SK-N-SH (cell line): ENCODE results near the gene BLOC1S1. TPM values are rescaled to one million over a fixed set of nuclear protein-coding genes. Genes with fewer than 3 reads are reported as not detected.

ENCODE experiments used
- CTCF ChIA-PET: fragments of 300-600, 350-600 bp; formaldehyde crosslinking; extraction: SDS; loops from one replicate; lab custom pipeline; 2021; lab: Yijun Ruan, JAX
- POLR2A ChIA-PET: fragments of 350-600 bp; sonication (Branson Sonifier 250); formaldehyde crosslinking; extraction: SDS; loops from one replicate; lab custom pipeline; 2020; ENCODE audit warnings: antibody characterized with exemption, inconsistent platforms; lab: Yijun Ruan, JAX
- DNase-seq: peaks from one replicate; pipeline ENCODE4 v3.0.0; 2012
- H2AFZ ChIP-seq: fragments of 200-600 bp; sonication (generic); 2 replicates; pipeline ENCODE4 v1.8.1; 2016; ENCODE audit warnings: antibody characterized with exemption, mild to moderate bottlenecking, low read depth
- H3F3A ChIP-seq: fragments of 200-600 bp; sonication (generic); replicated peaks from 2 replicates; pipeline ENCODE3; 2016; ENCODE audit warnings: antibody characterized with exemption, mild to moderate bottlenecking; ENCODE audit not compliant: insufficient read depth
- H3K27ac ChIP-seq, 2 experiments: fragments of 200-500 bp in 1 of 2; fragments of 200-600 bp in 1 of 2; sonication (Bioruptor generic) in 1 of 2; sonication (generic), shearing (Covaris generic) in 1 of 2; 2 replicates each; pipeline versions ENCODE4 v1.5.1 to v1.6.1; 2014 to 2016; ENCODE audit warnings: low read depth in 2 of 2, inconsistent platforms in 1 of 2, low read length in 1 of 2, mild to moderate bottlenecking in 1 of 2, mixed read lengths in 1 of 2
- H3K27me3 ChIP-seq: fragments of 200-600 bp; sonication (generic), shearing (Covaris generic); 2 replicates; pipeline ENCODE4 v1.6.1; 2016; ENCODE audit warnings: mixed run types; ENCODE audit not compliant: insufficient read depth
- H3K36me3 ChIP-seq, 2 experiments: fragments of 200-500 bp in 1 of 2; fragments of 200-600 bp in 1 of 2; sonication (Bioruptor generic) in 1 of 2; sonication (generic) in 1 of 2; replicated peaks in 1 of 2; 2 replicates each; pipeline versions ENCODE3 to v1.5.1; 2014 to 2016; ENCODE audit warnings: low read length in 1 of 2, mild to moderate bottlenecking in 1 of 2; ENCODE audit not compliant: insufficient read depth in 2 of 2, control insufficient read depth in 1 of 2
- H3K4me1 ChIP-seq, 2 experiments: fragments of 200-500 bp in 1 of 2; fragments of 200-600 bp in 1 of 2; sonication (Bioruptor generic) in 1 of 2; sonication (generic), shearing (Covaris generic) in 1 of 2; 2 replicates each; pipeline versions ENCODE4 v1.5.1 to v1.6.1; 2014 to 2016; ENCODE audit warnings: low read depth in 1 of 2, low read length in 1 of 2, mixed run types in 1 of 2; ENCODE audit not compliant: insufficient read depth in 2 of 2, control insufficient read depth in 1 of 2
- H3K4me2 ChIP-seq: fragments of 200-600 bp; sonication (generic), shearing (Covaris generic); 2 replicates; pipeline ENCODE4 v1.6.1; 2017; ENCODE audit warnings: mixed run types
- H3K4me3 ChIP-seq, 2 experiments: fragments of 200-500 bp in 1 of 2; fragments of 200-600 bp in 1 of 2; sonication (Bioruptor generic) in 1 of 2; sonication (generic), shearing (Covaris generic) in 1 of 2; 2 replicates each; pipeline versions ENCODE4 v1.5.1 to v1.8.1; 2014 to 2016; ENCODE audit warnings: low read depth in 2 of 2, inconsistent platforms in 1 of 2, low read length in 1 of 2, mild to moderate bottlenecking in 1 of 2, mixed read lengths in 1 of 2, moderate library complexity in 1 of 2
- H3K79me2 ChIP-seq: fragments of 200-600 bp; sonication (generic); 2 replicates; pipeline ENCODE4 v1.8.1; 2017; ENCODE audit warnings: mild to moderate bottlenecking; ENCODE audit not compliant: insufficient read depth
- H3K9ac ChIP-seq: fragments of 200-600 bp; sonication (generic); 2 replicates; pipeline ENCODE4 v1.6.1; 2017; ENCODE audit warnings: mixed run types
- H3K9me2 ChIP-seq: fragments of 200-600 bp; sonication (generic); 2 replicates; pipeline ENCODE4 v1.6.1; 2017; ENCODE audit warnings: mixed run types
- H3K9me3 ChIP-seq: fragments of 200-600 bp; sonication (generic); 2 replicates; pipeline ENCODE4 v1.6.1; 2017; ENCODE audit warnings: mixed run types, mild to moderate bottlenecking, moderate library complexity
- H4K20me1 ChIP-seq: fragments of 200-600 bp; sonication (generic); 2 replicates; pipeline ENCODE4 v1.6.1; 2017; ENCODE audit warnings: mild to moderate bottlenecking, mixed run types; ENCODE audit not compliant: insufficient read depth
- CTCF ChIP-seq: fragments of 200-600 bp; sonication (generic); IDR thresholded peaks from 2 replicates; pipeline ENCODE4 v1.6.1; 2017; ENCODE audit warnings: antibody characterized with exemption, mild to moderate bottlenecking, moderate library complexity
- ELF1 ChIP-seq: IDR thresholded peaks from 2 replicates; pipeline ENCODE4 v1.4.0; 2012
- EZH2phosphoT487 ChIP-seq: fragments of 200-600 bp; sonication (generic); IDR thresholded peaks from 2 replicates; pipeline ENCODE4 v1.6.1; 2017; ENCODE audit warnings: low read depth, mixed run types, mild to moderate bottlenecking, antibody characterized with exemption, moderate library complexity, borderline replicate concordance
- FOXM1 ChIP-seq: IDR thresholded peaks from 2 replicates; pipeline ENCODE4 v1.4.0; 2012; ENCODE audit warnings: low read depth, mild to moderate bottlenecking
- GATA2 ChIP-seq: sonication (generic); formaldehyde crosslinking; IDR thresholded peaks from 2 replicates; pipeline ENCODE4 v1.5.0; 2020; ENCODE audit warnings: mild to moderate bottlenecking, missing genetic modification reagents
- JUND ChIP-seq: IDR thresholded peaks from 2 replicates; pipeline ENCODE4 v1.4.0; 2012
- MEF2A ChIP-seq: IDR thresholded peaks from 2 replicates; pipeline ENCODE4 v1.4.0; 2012; ENCODE audit warnings: low read depth, borderline replicate concordance
- MXI1 ChIP-seq: IDR thresholded peaks from 2 replicates; pipeline ENCODE4 v1.6.1; 2012; ENCODE audit warnings: mild to moderate bottlenecking, low read depth, low read length, improper control_type of control experiment
- POLR2AphosphoS5 ChIP-seq: IDR thresholded peaks from 2 replicates; pipeline ENCODE4 v1.6.1; 2012; ENCODE audit warnings: low read depth, low read length
- RCOR1 ChIP-seq: fragments of 150-350 bp; IDR thresholded peaks from 2 replicates; pipeline ENCODE4 v1.6.1; 2017; ENCODE audit warnings: antibody characterized with exemption, low read length
- REST ChIP-seq: IDR thresholded peaks from 2 replicates; pipeline ENCODE4 v1.6.1; 2012; ENCODE audit warnings: mild to moderate bottlenecking, low read depth, low read length, moderate library complexity
- RFX5 ChIP-seq: IDR thresholded peaks from 2 replicates; pipeline ENCODE4 v1.6.1; 2012; ENCODE audit warnings: mild to moderate bottlenecking, improper control_type of control experiment, low read length
- RXRA ChIP-seq: IDR thresholded peaks from 2 replicates; pipeline ENCODE4 v1.4.0; 2012; ENCODE audit warnings: low read depth, mild to moderate bottlenecking, borderline replicate concordance
- TAF1 ChIP-seq: IDR thresholded peaks from 2 replicates; pipeline ENCODE4 v1.6.1; 2012; ENCODE audit warnings: low read depth, mild to moderate bottlenecking, low read length, moderate library complexity, borderline replicate concordance
- TEAD4 ChIP-seq: IDR thresholded peaks from 2 replicates; pipeline ENCODE4 v1.4.0; 2012; ENCODE audit warnings: mild to moderate bottlenecking, borderline replicate concordance; ENCODE audit not compliant: insufficient read depth
- USF1 ChIP-seq: IDR thresholded peaks from 2 replicates; pipeline ENCODE4 v1.4.0; 2012; ENCODE audit warnings: low read depth, borderline replicate concordance
- WGBS: methylation state at CpG from one replicate; pipeline ENCODE4 v1.1.6; 2017; ENCODE audit warnings: low lambda C conversion rate; 5-methylcytosine and 5-hydroxymethylcytosine counted together
- polyA plus RNA-seq, 3 experiments: library from polyadenylated mRNA; depleted of rRNA; stranded (reverse); fragments of >200 nt; gene quantifications; 2 replicates each; pipeline ENCODE4 v1.2.3, GENCODE V29; 2012

Gene BLOC1S1
- polyA plus RNA-seq, 1 of the 3 experiments (the other 2 are of a cell fraction): 331 TPM

GRCh38 chr12:55685671-55686070 lies 30.2 kb upstream of the BLOC1S1 start:
- ChIA-PET CTCF (no interaction called here), POLR2A (no interaction called here)
- Histone ChIP-seq H3F3A (peaks cover under 1% of the 10 kb centered on the region), H3K9me3 (no peaks in the 10 kb centered on the region), H3K9ac (no peak overlapping the region), H2AFZ (no peak overlapping the region), H3K9me2 (no peaks in the 10 kb centered on the region), H4K20me1 (no peaks in the 10 kb centered on the region), H3K27ac (no peak overlapping the region), H3K36me3 (no peaks in the 10 kb centered on the region), H3K4me1 (no peaks in the 10 kb centered on the region; a peak in 1 of 4 replicates), H3K4me3 (no peak overlapping the region), H3K79me2 (no peaks in the 10 kb centered on the region), H3K4me2 (no peak overlapping the region), H3K27me3 (peaks cover 27% of the 10 kb centered on the region; the same call in 1 of the 2 replicates)
- no peak for DNase-seq
- 59% methylated on average over 5 of the region's 5 CpGs for WGBS
- TF ChIP-seq USF1 (no peak), TEAD4 (no peak), MEF2A (no peak)

GRCh38 chr12:55686366-55687010 lies 29.4 kb upstream of the BLOC1S1 start:
- no peak for DNase-seq
- Histone ChIP-seq H3K4me2 (no peak overlapping the region), H3K36me3 (no peaks in the 10 kb centered on the region), H3K4me1 (no peaks in the 10 kb centered on the region; a peak in 1 of 4 replicates), H4K20me1 (no peaks in the 10 kb centered on the region), H3K4me3 (no peak overlapping the region), H3K79me2 (no peaks in the 10 kb centered on the region)
- POLR2A ChIA-PET: no interaction called here
- TF ChIP-seq TEAD4: no peak
- TF ChIP-seq RXRA: no peak
- no peak for TF ChIP-seq ELF1
- no peak for TF ChIP-seq JUND
- no peak for TF ChIP-seq USF1
- no peak for TF ChIP-seq RFX5
- TF ChIP-seq REST: no peak
- no peak for TF ChIP-seq TAF1
- no peak for TF ChIP-seq GATA2 (CRISPR knock-in tag)
- no peak for TF ChIP-seq MXI1
- no peak for TF ChIP-seq MEF2A
- TF ChIP-seq CTCF: no peak
- TF ChIP-seq POLR2AphosphoS5: no peak
- TF ChIP-seq EZH2phosphoT487: no peak
- TF ChIP-seq FOXM1: no peak
- no peak for TF ChIP-seq RCOR1
- TF ChIP-seq, all 33 proteins: peak for 0
- Histone ChIP-seq H3K9ac (no peak overlapping the region), H3K9me2 (no peaks in the 10 kb centered on the region), H3K9me3 (no peaks in the 10 kb centered on the region), H3K27me3 (peaks cover 19% of the 10 kb centered on the region; the same call in 1 of the 2 replicates), H3K27ac (no peak overlapping the region), H2AFZ (no peak overlapping the region), H3F3A (no peaks in the 10 kb centered on the region)
- 69% methylated on average over 8 of the region's 9 CpGs for WGBS
- CTCF ChIA-PET: no interaction called here
